ENCODE measurements around the gene BMPR1A.

DNA sequence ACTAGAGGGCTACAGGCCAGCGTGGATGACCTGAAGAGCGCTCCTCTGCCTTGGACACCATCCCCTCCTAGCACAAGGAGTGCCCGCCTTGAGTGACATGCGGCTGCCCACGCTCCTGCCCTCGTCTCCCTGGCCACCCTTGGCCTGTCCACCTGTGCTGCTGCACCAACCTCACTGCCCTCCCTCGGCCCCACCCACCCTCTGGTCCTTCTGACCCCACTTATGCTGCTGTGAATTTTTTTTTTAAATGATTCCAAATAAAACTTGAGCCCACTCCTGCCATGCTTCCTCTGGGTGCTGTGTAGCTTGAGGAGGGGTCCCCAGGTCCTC, 206.5 kb downstream of the BMPR1A start:
- TF ChIP-seq, protein P1, sequence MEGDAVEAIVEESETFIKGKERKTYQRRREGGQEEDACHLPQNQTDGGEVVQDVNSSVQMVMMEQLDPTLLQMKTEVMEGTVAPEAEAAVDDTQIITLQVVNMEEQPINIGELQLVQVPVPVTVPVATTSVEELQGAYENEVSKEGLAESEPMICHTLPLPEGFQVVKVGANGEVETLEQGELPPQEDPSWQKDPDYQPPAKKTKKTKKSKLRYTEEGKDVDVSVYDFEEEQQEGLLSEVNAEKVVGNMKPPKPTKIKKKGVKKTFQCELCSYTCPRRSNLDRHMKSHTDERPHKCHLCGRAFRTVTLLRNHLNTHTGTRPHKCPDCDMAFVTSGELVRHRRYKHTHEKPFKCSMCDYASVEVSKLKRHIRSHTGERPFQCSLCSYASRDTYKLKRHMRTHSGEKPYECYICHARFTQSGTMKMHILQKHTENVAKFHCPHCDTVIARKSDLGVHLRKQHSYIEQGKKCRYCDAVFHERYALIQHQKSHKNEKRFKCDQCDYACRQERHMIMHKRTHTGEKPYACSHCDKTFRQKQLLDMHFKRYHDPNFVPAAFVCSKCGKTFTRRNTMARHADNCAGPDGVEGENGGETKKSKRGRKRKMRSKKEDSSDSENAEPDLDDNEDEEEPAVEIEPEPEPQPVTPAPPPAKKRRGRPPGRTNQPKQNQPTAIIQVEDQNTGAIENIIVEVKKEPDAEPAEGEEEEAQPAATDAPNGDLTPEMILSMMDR (IDR thresholded peaks at IDR 0.05): no peak
- TF ChIP-seq POLR2A (IDR thresholded peaks at IDR 0.05): no peak
